ENCODE measurements around the gene GALNT17.

GRCh38 chr7:71362240-71362639 is 230.3 kb downstream of the GALNT17 start:
- TF ChIP-seq CTCF (IDR thresholded peaks at IDR 0.05; ENCODE audit: low read depth, low read length) = no peak
- no peak for TF ChIP-seq EZH2phosphoT487 (IDR thresholded peaks at IDR 0.05; ENCODE audit: low read depth)
